Endothelial cell of umbilical vein (primary cell): ENCODE data around the gene PCDH7. TPM values are rescaled to one million over a fixed set of nuclear protein-coding genes. Genes with fewer than 3 reads are reported as not detected.

Experiments
- BruUV-seq: library from RNA; stranded (reverse); fragments of 400-500 nt; replicated peaks from 2 replicates; lab custom pipeline; 2021; lab: Mats Ljungman, UMichigan
- CTCF ChIA-PET: fragments of 300-600, 350-600 bp; sonication (Branson Sonifier 250); formaldehyde crosslinking; loops from one replicate; lab custom pipeline; 2021; ENCODE audit warnings: antibody characterized with exemption, inconsistent platforms; lab: Charles Lee
- POLR2A ChIA-PET: fragments of 300-600, 350-600 bp; sonication (Branson Sonifier 250); formaldehyde crosslinking; loops from one replicate; lab custom pipeline; 2021; ENCODE audit warnings: antibody characterized with exemption, inconsistent platforms; lab: Charles Lee
- DNase-seq: peaks from one replicate; pipeline ENCODE4 v3.0.0-alpha.2; 2011; ENCODE audit warnings: low read depth, low spot score
- FAIRE-seq: peaks from 2 replicates; lab custom pipeline; 2011; peaks lifted over from hg19 to GRCh38; lab: Jason Lieb, UNC
- H2AFZ ChIP-seq: 2 replicates; pipeline ENCODE4 v1.6.0; 2012; ENCODE audit warnings: low read depth, low read length, control low read depth, inconsistent platforms
- H3K27ac ChIP-seq: 2 replicates; pipeline ENCODE4 v1.5.1; 2011; ENCODE audit warnings: low read depth, mild to moderate bottlenecking, control low read depth, low read length, moderate library complexity; ENCODE audit not compliant: insufficient read depth
- H3K27me3 ChIP-seq, 2 experiments: 2 replicates each; pipeline versions ENCODE4 v1.6.0 to v1.6.1; 2011; ENCODE audit warnings: low read length in 2 of 2, mixed read lengths in 1 of 2; ENCODE audit not compliant: control insufficient read depth in 2 of 2, insufficient read depth in 2 of 2
- H3K36me3 ChIP-seq, 2 experiments: 2 replicates in 1 of 2; 3 replicates in 1 of 2; pipeline ENCODE4 v1.5.1; 2011; ENCODE audit warnings: low read length in 2 of 2, mild to moderate bottlenecking in 1 of 2, moderate library complexity in 1 of 2; ENCODE audit not compliant: control insufficient read depth in 2 of 2, insufficient read depth in 2 of 2; ENCODE audit errors: extremely low read depth in 1 of 2
- H3K4me1 ChIP-seq: 3 replicates; pipeline ENCODE4 v1.5.1; 2011; ENCODE audit warnings: mild to moderate bottlenecking, low read length; ENCODE audit not compliant: control insufficient read depth, insufficient read depth; ENCODE audit errors: extremely low read depth
- H3K4me2 ChIP-seq: 2 replicates; pipeline ENCODE4 v1.6.1; 2011; ENCODE audit warnings: low read length, control low read depth, mixed read lengths; ENCODE audit not compliant: insufficient read depth
- H3K4me3 ChIP-seq, 3 experiments: fragments of 200-600 bp in 1 of 3; sonication (generic), shearing (Covaris generic) in 1 of 3; replicated peaks in 1 of 3; 2 replicates each; pipeline ENCODE4 v1.5.1; 2011 to 2016; ENCODE audit warnings: control low read depth in 3 of 3, low read length in 3 of 3, mild to moderate bottlenecking in 2 of 3, inconsistent platforms in 1 of 3, low read depth in 1 of 3, moderate library complexity in 1 of 3; ENCODE audit not compliant: insufficient read depth in 1 of 3
- H3K79me2 ChIP-seq: 2 replicates; pipeline ENCODE4 v1.6.0; 2012; ENCODE audit warnings: low read length, inconsistent platforms; ENCODE audit not compliant: control insufficient read depth, insufficient read depth
- H3K9ac ChIP-seq: replicated peaks from 2 replicates; pipeline ENCODE3; 2011; ENCODE audit warnings: low read length, control low read depth; ENCODE audit not compliant: insufficient read depth; ENCODE audit errors: extremely low read depth
- H3K9me1 ChIP-seq: replicated peaks from 3 replicates; pipeline ENCODE4 v1.6.0; 2011; ENCODE audit warnings: mild to moderate bottlenecking, low read length; ENCODE audit not compliant: control insufficient read depth, insufficient read depth; ENCODE audit errors: extremely low read depth
- H3K9me3 ChIP-seq: replicated peaks from 2 replicates; pipeline ENCODE4 v1.5.1; 2012; ENCODE audit warnings: low read length, inconsistent platforms; ENCODE audit not compliant: control insufficient read depth, insufficient read depth
- H4K20me1 ChIP-seq: replicated peaks from 2 replicates; pipeline ENCODE3; 2011; ENCODE audit warnings: mild to moderate bottlenecking, low read length; ENCODE audit not compliant: control insufficient read depth, insufficient read depth; ENCODE audit errors: extremely low read depth
- FOS ChIP-seq: IDR thresholded peaks from 2 replicates; pipeline ENCODE4 v1.6.1; 2011; ENCODE audit warnings: mild to moderate bottlenecking, low read length, moderate library complexity, borderline replicate concordance; ENCODE audit not compliant: insufficient read depth
- GATA2 ChIP-seq: IDR thresholded peaks from 2 replicates; pipeline ENCODE4 v1.7.0; 2011; ENCODE audit warnings: low read depth, mild to moderate bottlenecking, moderate library complexity, mixed read lengths, low read length; ENCODE audit not compliant: insufficient read length, insufficient read depth
- MYC ChIP-seq: IDR thresholded peaks from one replicate; pipeline ENCODE4 v1.6.1; 2011; ENCODE audit warnings: mild to moderate bottlenecking, low read depth, low read length
- POLR2A ChIP-seq: IDR thresholded peaks from 2 replicates; pipeline ENCODE4 v1.6.1; 2012; ENCODE audit warnings: low read depth, mild to moderate bottlenecking, control low read depth, low read length
- POLR2AphosphoS5 ChIP-seq: IDR thresholded peaks from 2 replicates; pipeline ENCODE4 v1.6.1; 2012; ENCODE audit warnings: low read depth, mild to moderate bottlenecking, control low read depth, low read length, moderate library complexity; ENCODE audit not compliant: insufficient read depth
- dilution Hi-C: fragments of 300-500 bp; cut with MboI; formaldehyde crosslinking; loops from one replicate; pipeline ENCODE4 v1.15.0; 2019; ENCODE audit warnings: low sequenced_read_pairs; ENCODE audit not compliant: extremely low pct_ligation_motif_present
- intact Hi-C: fragments of 100-400 bp; cut with micrococcal nuclease; formaldehyde crosslinking; loops from one replicate; pipeline ENCODE4 v1.10.0; 2022
- polyA plus RNA-seq, 4 experiments: library from polyadenylated mRNA; depleted of rRNA in 3 of 4; stranded (reverse) in 3 of 4; unstranded in 1 of 4; fragments of >200 nt; gene quantifications; 2 replicates each; pipeline versions ENCODE4 v1.2.1 to v1.2.3, GENCODE V29; 2011 to 2012; ENCODE audit warnings: missing spikeins in 1 of 4
- total RNA-seq: library from RNA; stranded (reverse); gene quantifications from 2 replicates; pipeline ENCODE4 v1.2.3, GENCODE V29; 2021
- TF ChIP-seq, protein P1 (sequence below), 2 donors: IDR thresholded peaks; 1 replicate in 1 of 2; 2 replicates in 1 of 2; pipeline ENCODE4 v1.5.1; 2011; ENCODE audit warnings: low read length in 2 of 2, mild to moderate bottlenecking in 2 of 2, moderate library complexity in 2 of 2, control low read depth in 1 of 2, inconsistent platforms in 1 of 2, low read depth in 1 of 2; ENCODE audit not compliant: insufficient read depth in 1 of 2; ENCODE audit errors: extremely low read depth in 1 of 2
- TF ChIP-seq, protein P2 (sequence below): IDR thresholded peaks from 2 replicates; pipeline ENCODE4 v1.6.1; 2011; ENCODE audit not compliant: insufficient read depth, insufficient read length

The PCDH7 gene
- total and polyA plus RNA-seq, 2 donors (not counting 3 experiments of a cell fraction or from before 2014, with no cell fraction given), result 9.5 to 16.6 TPM

DNA sequence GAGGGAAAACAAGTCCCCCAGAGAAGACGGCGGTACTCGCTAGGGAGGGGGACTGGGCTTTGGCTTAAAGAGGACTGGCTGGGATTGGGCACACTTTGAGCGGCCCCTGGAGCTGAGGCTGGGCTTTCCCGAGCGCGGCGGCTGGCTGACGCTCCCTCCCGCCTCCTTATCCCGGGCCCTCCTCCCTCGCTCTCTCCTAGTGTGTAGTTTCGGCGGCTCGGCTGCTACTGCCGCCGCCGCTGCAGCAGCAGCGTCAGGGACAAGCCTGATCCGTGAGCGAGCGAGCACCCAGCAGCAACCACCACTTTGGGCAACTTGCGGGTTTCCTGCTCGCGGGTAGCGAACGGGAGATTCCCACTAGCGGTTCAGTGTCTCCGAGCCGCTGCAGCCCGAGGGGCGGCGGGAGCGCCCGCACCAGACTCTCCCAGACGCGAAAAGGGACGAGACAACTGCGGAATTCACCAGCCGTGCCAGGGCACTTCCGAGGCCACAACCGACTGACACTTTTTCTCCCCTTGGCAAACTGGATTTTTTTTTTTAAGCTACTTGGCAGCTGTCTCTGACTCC is 632 bp upstream of the PCDH7 start:
- no TSS peak for BruUV-seq
- DNase-seq, result peak; percentile 80

DNA sequence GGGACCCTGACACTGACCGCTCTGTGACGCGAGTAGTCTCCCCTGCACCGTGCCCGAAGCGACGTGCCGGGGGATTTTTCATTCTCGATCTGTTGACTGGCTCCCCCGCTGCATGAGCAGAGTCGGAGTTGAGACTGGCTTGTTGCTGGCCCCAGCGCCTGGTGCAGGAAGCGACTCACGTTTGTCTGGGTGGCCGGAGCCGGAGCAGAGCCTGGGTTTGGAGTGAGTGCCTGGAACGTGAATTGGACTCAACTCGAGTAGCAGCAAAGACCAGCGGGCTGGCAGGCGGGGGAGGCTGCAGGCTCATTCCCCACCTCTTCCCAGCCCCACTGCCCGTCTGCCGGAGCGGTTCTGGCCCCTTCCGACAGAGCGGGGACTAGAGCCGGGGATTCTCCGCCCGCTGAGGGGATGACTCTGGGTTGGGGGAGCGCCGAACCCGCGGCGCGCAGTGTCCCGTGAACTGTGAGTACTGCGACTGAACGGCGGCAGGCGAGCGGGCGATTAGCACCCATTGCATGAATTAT is 554 bp downstream of the PCDH7 start:
- TSS peak; percentile 12 for BruUV-seq
- peak overlapping the region; percentile 47 for H3K27ac ChIP-seq
- H3K9me1 ChIP-seq, result no peaks in the 10 kb centered on the region
- peak overlapping the region; percentile 72 for H2AFZ ChIP-seq
- H3K4me1 ChIP-seq, result peaks cover 45% of the 10 kb centered on the region
- H4K20me1 ChIP-seq, result no peaks in the 10 kb centered on the region
- H3K79me2 ChIP-seq, result peaks cover 49% of the 10 kb centered on the region
- H3K4me2 ChIP-seq, result peak overlapping the region; percentile 84
- intact Hi-C loops, result loop anchor here (1.0 kb wide), 3 partner anchors 8 to 143 kb away; no protein-coding TSS in a partner anchor
- ChIA-PET POLR2A (no interaction called here), CTCF (interaction anchor here (0.9 to 2.0 kb wide), 8 partner anchors 42 to 384 kb away, joined by 3 to 23 read pairs (median 5); no protein-coding TSS in a partner anchor)
- DNase-seq, result peak; percentile 67
- H3K36me3 ChIP-seq, result no peaks in the 10 kb centered on the region
- no peaks in the 10 kb centered on the region for H3K9me3 ChIP-seq
- peak overlapping the region; percentile 34 to 53 (median 47) for H3K4me3 ChIP-seq
- peak overlapping the region; percentile 55 for H3K9ac ChIP-seq
- peak; percentile 2 for TF ChIP-seq POLR2AphosphoS5
- TF ChIP-seq GATA2, result no peak
- TF ChIP-seq, protein P1, sequence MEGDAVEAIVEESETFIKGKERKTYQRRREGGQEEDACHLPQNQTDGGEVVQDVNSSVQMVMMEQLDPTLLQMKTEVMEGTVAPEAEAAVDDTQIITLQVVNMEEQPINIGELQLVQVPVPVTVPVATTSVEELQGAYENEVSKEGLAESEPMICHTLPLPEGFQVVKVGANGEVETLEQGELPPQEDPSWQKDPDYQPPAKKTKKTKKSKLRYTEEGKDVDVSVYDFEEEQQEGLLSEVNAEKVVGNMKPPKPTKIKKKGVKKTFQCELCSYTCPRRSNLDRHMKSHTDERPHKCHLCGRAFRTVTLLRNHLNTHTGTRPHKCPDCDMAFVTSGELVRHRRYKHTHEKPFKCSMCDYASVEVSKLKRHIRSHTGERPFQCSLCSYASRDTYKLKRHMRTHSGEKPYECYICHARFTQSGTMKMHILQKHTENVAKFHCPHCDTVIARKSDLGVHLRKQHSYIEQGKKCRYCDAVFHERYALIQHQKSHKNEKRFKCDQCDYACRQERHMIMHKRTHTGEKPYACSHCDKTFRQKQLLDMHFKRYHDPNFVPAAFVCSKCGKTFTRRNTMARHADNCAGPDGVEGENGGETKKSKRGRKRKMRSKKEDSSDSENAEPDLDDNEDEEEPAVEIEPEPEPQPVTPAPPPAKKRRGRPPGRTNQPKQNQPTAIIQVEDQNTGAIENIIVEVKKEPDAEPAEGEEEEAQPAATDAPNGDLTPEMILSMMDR (IDR thresholded peaks at IDR 0.05; ENCODE audit: extremely low read depth in 1 of 2, insufficient read depth in 1 of 2, low read depth in 1 of 2, low read length in 2 of 2), result no peak
- TF ChIP-seq POLR2A, result no peak
- no peaks in the 10 kb centered on the region for H3K27me3 ChIP-seq
- FAIRE-seq, result peak; percentile 76
- dilution Hi-C loops, result no loop called here

More for the DNA sequence above, 632 bp upstream of the PCDH7 start:
- Histone ChIP-seq H3K9me3 (no peaks in the 10 kb centered on the region), H3K4me2 (peak overlapping the region; percentile 84), H3K27me3 (no peaks in the 10 kb centered on the region), H3K9me1 (no peaks in the 10 kb centered on the region), H3K4me1 (peaks cover 35% of the 10 kb centered on the region), H3K79me2 (peaks cover 37% of the 10 kb centered on the region), H4K20me1 (no peaks in the 10 kb centered on the region), H3K27ac (peak overlapping the region; percentile 57), H3K4me3 (peak overlapping the region; percentile 34 to 53 (median 47)), H2AFZ (peak overlapping the region; percentile 72), H3K9ac (peak overlapping the region; percentile 62), H3K36me3 (no peaks in the 10 kb centered on the region)
- intact Hi-C loops, result loop anchor here (1.0 to 10.0 kb wide), 11 partner anchors 9 to 1478 kb away; no protein-coding TSS in a partner anchor
- dilution Hi-C loops, result no loop called here
- ChIA-PET CTCF (interaction anchor here (0.6 to 2.7 kb wide), 13 partner anchors 8 to 1188 kb away, joined by 3 to 29 read pairs (median 4); no protein-coding TSS in a partner anchor), POLR2A (no interaction called here)
- peak; percentile 21 for TF ChIP-seq FOS
- peak; percentile 31 for TF ChIP-seq POLR2AphosphoS5
- peak; percentile 28 for TF ChIP-seq POLR2A
- TF ChIP-seq, protein P2, sequence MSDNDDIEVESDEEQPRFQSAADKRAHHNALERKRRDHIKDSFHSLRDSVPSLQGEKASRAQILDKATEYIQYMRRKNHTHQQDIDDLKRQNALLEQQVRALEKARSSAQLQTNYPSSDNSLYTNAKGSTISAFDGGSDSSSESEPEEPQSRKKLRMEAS, result no peak
- no peak for TF ChIP-seq MYC
- FAIRE-seq, result peak; percentile 63
